ENCODE results near the gene DNMBP.
A peak's percentile ranks its signal among the peaks of the same experiment; 100 is the strongest.

The DNMBP gene

GRCh38 chr10:99850021-99850766, 159.6 kb downstream of the DNMBP start:
- DNase-seq (ENCODE audit: low read depth): no peak
- H3K4me3 ChIP-seq (ENCODE audit: low read length): no peak overlapping the region
- no peak for TF ChIP-seq CTCF (IDR thresholded peaks at IDR 0.05; ENCODE audit: insufficient read depth, low read depth, low read length, missing control alignments)

GRCh38 chr10:99849536-99849935, 160.2 kb downstream of the DNMBP start:
- no peak for DNase-seq (ENCODE audit: low read depth)
- no peak for TF ChIP-seq CTCF (IDR thresholded peaks at IDR 0.05; ENCODE audit: insufficient read depth, low read depth, low read length, missing control alignments)
- no peak overlapping the region for H3K4me3 ChIP-seq (ENCODE audit: low read length)

GRCh38 chr10:99849057-99849456, 160.7 kb downstream of the DNMBP start:
- no peak overlapping the region for H3K4me3 ChIP-seq (ENCODE audit: low read length)
- DNase-seq (ENCODE audit: low read depth): no peak
- no peak for TF ChIP-seq CTCF (IDR thresholded peaks at IDR 0.05; ENCODE audit: insufficient read depth, low read depth, low read length, missing control alignments)

- H3K4me3 ChIP-seq (ENCODE audit: low read length): no peak overlapping the region
- DNase-seq (ENCODE audit: low read depth): peak; percentile 92
- peak; percentile 90 for TF ChIP-seq CTCF (IDR thresholded peaks at IDR 0.05; ENCODE audit: insufficient read depth, low read depth, low read length, missing control alignments)
These were observed 163.8 kb downstream of the DNMBP start for GRCh38 chr10:99845837-99846382.

GRCh38 chr10:99844433-99844955, 165.3 kb downstream of the DNMBP start:
- no peak overlapping the region for H3K4me3 ChIP-seq (ENCODE audit: low read length)
- TF ChIP-seq CTCF (IDR thresholded peaks at IDR 0.05; ENCODE audit: insufficient read depth, low read depth, low read length, missing control alignments): no peak
- no peak for DNase-seq (ENCODE audit: low read depth)

GRCh38 chr10:99843310-99843709, 166.4 kb downstream of the DNMBP start:
- no peak for DNase-seq (ENCODE audit: low read depth)
- TF ChIP-seq CTCF (IDR thresholded peaks at IDR 0.05; ENCODE audit: insufficient read depth, low read depth, low read length, missing control alignments): no peak
- no peak overlapping the region for H3K4me3 ChIP-seq (ENCODE audit: low read length)

Data from epithelial cell of esophagus (primary cell).